OCI-LY1 (cell line): ENCODE data around the gene FBXW8.

Experiments used
- H2AFZ ChIP-seq: fragments of 200-600 bp; sonication (generic), shearing (Covaris generic); 2 replicates; pipeline ENCODE4 v1.6.0; 2014; ENCODE audit warnings: antibody characterized with exemption, mild to moderate bottlenecking, low read length
- H3F3A ChIP-seq: fragments of 200-600 bp; sonication (generic), shearing (Covaris generic); 2 replicates; pipeline ENCODE4 v1.6.0; 2014; ENCODE audit warnings: mild to moderate bottlenecking, antibody characterized with exemption, low read length, moderate library complexity; ENCODE audit not compliant: insufficient read depth
- H3K27ac ChIP-seq: fragments of 200-600 bp; sonication (generic); 2 replicates; pipeline ENCODE4 v1.5.1; 2014; ENCODE audit warnings: low read length, mixed run types, mild to moderate bottlenecking, low read depth; ENCODE audit not compliant: poor library complexity, severe bottlenecking
- H3K27me3 ChIP-seq: fragments of 200-600 bp; sonication (generic); 2 replicates; pipeline ENCODE4 v1.6.0; 2014; ENCODE audit warnings: antibody characterized with exemption, mild to moderate bottlenecking, low read length, moderate library complexity; ENCODE audit not compliant: insufficient read depth
- H3K36me3 ChIP-seq: fragments of 200-600 bp; sonication (generic); 2 replicates; pipeline ENCODE4 v1.6.1; 2014; ENCODE audit warnings: mild to moderate bottlenecking, antibody characterized with exemption, low read length, moderate library complexity, mixed read lengths; ENCODE audit not compliant: insufficient read depth
- H3K4me1 ChIP-seq: fragments of 200-600 bp; sonication (generic); 2 replicates; pipeline ENCODE4 v1.5.1; 2014; ENCODE audit warnings: mild to moderate bottlenecking, low read length, moderate library complexity; ENCODE audit not compliant: insufficient read depth, severe bottlenecking
- H3K4me2 ChIP-seq: fragments of 200-600 bp; sonication (generic), shearing (Covaris generic); 2 replicates; pipeline ENCODE4 v1.6.1; 2014; ENCODE audit warnings: low read length
- H3K4me3 ChIP-seq: fragments of 200-600 bp; sonication (generic); 2 replicates; pipeline ENCODE4 v1.5.1; 2014; ENCODE audit warnings: low read length, low read depth, mild to moderate bottlenecking, mixed read lengths; ENCODE audit not compliant: poor library complexity, severe bottlenecking
- H3K79me2 ChIP-seq: fragments of 200-600 bp; shearing (Covaris generic); 2 replicates; pipeline ENCODE4 v1.6.1; 2016; ENCODE audit warnings: mixed run types, low read length, mixed read lengths; ENCODE audit not compliant: insufficient read depth
- H3K9ac ChIP-seq: fragments of 200-600 bp; sonication (generic), shearing (Covaris generic); 2 replicates; pipeline ENCODE4 v1.6.1; 2014; ENCODE audit warnings: mild to moderate bottlenecking, low read length, mixed read lengths
- H3K9me2 ChIP-seq: fragments of 200-600 bp; sonication (generic), shearing (Covaris generic); 2 replicates; pipeline ENCODE4 v1.6.1; 2014; ENCODE audit warnings: low read depth, mild to moderate bottlenecking, low read length, mixed read lengths
- H3K9me3 ChIP-seq: fragments of 200-600 bp; shearing (Covaris generic); 2 replicates; pipeline ENCODE4 v1.6.1; 2014; ENCODE audit warnings: low read length, mixed read lengths
- H4K20me1 ChIP-seq: fragments of 200-600 bp; sonication (generic), shearing (Covaris generic); 2 replicates; pipeline ENCODE4 v1.6.0; 2016; ENCODE audit warnings: mild to moderate bottlenecking, low read length; ENCODE audit not compliant: insufficient read depth
- EZH2 ChIP-seq: fragments of 200-600 bp; sonication (generic), shearing (Covaris generic); IDR thresholded peaks from 2 replicates; pipeline ENCODE4 v1.8.0; 2017; ENCODE audit warnings: borderline replicate concordance, mixed run types, mild to moderate bottlenecking, antibody characterized with exemption, low read length, moderate library complexity, mixed read lengths
- TF ChIP-seq, protein P1 (sequence below): fragments of 200-600 bp; sonication (generic), shearing (Covaris generic); IDR thresholded peaks from 2 replicates; pipeline ENCODE4 v1.5.1; 2017; ENCODE audit warnings: mild to moderate bottlenecking, antibody characterized with exemption, low read length, moderate library complexity, mixed read lengths

FBXW8 gene

DNA sequence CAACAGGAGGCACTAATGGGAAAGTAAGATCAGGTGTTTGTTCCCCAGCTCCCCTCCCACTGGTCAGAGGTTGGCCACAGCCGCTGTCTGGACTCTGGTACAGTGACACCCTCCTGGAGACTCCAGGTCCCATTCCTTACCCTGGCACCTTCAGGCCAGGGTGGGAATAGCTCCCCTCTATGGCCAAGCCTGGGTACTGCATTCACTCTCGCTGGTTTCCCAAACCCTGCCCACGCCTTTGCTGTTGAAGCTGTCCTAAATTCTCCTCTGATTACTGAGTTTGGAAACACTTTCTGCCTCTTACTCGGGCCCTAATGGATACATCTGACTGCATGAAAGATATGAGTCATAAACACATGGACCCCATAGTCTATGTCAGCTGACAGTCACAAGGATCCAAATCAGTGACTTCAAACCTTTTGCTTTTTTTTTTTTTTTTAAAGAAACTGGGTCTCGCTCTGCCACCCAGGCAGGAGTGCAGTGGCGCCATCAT is 47.4 kb upstream of the FBXW8 start:
- Histone ChIP-seq H3K4me2 (no peak overlapping the region), H3K36me3 (peaks cover 62% of the 10 kb centered on the region), H3K4me1 (peaks cover 56% of the 10 kb centered on the region), H3K4me3 (no peak overlapping the region), H4K20me1 (no peaks in the 10 kb centered on the region), H3K9me2 (no peaks in the 10 kb centered on the region), H3K79me2 (no peaks in the 10 kb centered on the region), H3K9ac (no peak overlapping the region), H2AFZ (no peak overlapping the region), H3F3A (no peaks in the 10 kb centered on the region), H3K27me3 (no peaks in the 10 kb centered on the region), H3K27ac (peak overlapping the region; percentile 13), H3K9me3 (no peaks in the 10 kb centered on the region)
- no peak for TF ChIP-seq EZH2
- TF ChIP-seq, protein P1, sequence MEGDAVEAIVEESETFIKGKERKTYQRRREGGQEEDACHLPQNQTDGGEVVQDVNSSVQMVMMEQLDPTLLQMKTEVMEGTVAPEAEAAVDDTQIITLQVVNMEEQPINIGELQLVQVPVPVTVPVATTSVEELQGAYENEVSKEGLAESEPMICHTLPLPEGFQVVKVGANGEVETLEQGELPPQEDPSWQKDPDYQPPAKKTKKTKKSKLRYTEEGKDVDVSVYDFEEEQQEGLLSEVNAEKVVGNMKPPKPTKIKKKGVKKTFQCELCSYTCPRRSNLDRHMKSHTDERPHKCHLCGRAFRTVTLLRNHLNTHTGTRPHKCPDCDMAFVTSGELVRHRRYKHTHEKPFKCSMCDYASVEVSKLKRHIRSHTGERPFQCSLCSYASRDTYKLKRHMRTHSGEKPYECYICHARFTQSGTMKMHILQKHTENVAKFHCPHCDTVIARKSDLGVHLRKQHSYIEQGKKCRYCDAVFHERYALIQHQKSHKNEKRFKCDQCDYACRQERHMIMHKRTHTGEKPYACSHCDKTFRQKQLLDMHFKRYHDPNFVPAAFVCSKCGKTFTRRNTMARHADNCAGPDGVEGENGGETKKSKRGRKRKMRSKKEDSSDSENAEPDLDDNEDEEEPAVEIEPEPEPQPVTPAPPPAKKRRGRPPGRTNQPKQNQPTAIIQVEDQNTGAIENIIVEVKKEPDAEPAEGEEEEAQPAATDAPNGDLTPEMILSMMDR = peak; percentile 98

DNA sequence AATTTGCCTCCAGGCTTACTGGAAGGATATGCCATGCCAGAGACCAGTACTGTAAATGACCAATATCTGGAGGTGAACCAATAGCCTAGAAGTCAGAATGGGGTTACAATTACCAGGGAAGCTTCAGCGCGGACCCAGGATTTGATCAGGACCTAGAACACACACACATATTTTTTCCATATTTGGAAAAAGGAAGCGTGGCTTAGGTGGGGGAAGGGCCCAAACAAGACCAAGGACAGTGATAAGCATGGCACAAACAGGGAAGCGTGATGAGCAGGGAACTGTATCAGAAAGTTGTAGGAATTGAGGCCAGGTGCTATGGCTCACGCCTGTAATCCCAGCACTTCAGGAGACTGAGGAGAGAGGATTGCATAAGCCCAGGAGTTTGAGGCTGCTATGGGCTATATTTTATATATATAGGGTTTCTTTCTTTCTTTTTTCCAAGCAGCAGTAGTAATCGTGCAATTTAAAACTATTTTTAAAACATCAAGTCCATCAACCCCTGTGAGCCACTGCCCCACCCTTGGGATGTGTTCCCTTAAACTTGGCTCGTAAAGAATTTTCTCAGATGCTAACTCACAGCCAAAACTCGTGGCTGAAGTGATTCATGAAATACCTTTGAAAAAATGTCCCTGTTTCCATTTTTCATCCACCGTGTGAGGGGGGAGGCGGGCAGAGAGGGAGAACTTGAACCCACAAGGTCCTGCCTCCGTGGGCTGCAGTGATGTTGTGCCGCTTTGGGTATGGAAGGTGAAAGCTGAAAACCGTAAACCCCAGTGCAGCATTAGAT is 46.2 kb upstream of the FBXW8 start:
- Histone ChIP-seq H3K9me3 (no peaks in the 10 kb centered on the region), H2AFZ (no peak overlapping the region), H3K9me2 (no peaks in the 10 kb centered on the region), H3K4me2 (no peak overlapping the region), H3K4me3 (no peak overlapping the region), H4K20me1 (no peaks in the 10 kb centered on the region), H3K79me2 (0 out of 2 replicates have a peak, but pooled peaks cover 2% of the 10 kb centered on the region), H3F3A (no peaks in the 10 kb centered on the region), H3K9ac (no peak overlapping the region), H3K36me3 (peaks cover 69% of the 10 kb centered on the region), H3K27ac (no peak overlapping the region), H3K4me1 (peaks cover 44% of the 10 kb centered on the region), H3K27me3 (no peaks in the 10 kb centered on the region)
- TF ChIP-seq, protein P1 = no peak
- TF ChIP-seq EZH2 = no peak

DNA sequence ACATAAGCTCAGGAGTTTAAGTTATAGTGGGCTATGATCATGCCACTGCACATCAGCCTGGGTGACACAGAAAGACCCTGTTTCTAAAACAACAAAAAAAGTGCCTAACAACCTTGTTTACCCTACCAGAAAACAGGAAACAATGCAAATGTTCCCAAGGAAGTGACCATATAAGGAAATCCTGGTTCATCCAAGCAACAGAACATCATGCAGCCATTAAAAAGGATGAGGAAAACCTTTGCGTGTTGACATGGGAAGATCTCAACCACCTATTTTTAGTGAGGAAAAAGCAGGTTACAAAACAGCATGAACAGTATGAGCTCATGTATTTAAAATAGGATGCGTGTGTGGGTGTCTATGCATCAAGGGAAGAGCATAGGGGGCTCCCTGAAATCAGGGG is 43.2 kb upstream of the FBXW8 start:
- Histone ChIP-seq H3K4me2 (no peak overlapping the region), H3K79me2 (peaks cover 6% of the 10 kb centered on the region; the same call in 1 of the 2 replicates), H3K9me2 (no peaks in the 10 kb centered on the region)

More for the DNA sequence above, 43.2 kb upstream of the FBXW8 start:
- H3K27ac ChIP-seq = no peak overlapping the region
- H3K27me3 ChIP-seq = no peaks in the 10 kb centered on the region
- no peaks in the 10 kb centered on the region for H3F3A ChIP-seq
- H3K4me3 ChIP-seq = no peak overlapping the region
- H3K4me1 ChIP-seq = peaks cover 14% of the 10 kb centered on the region
- TF ChIP-seq, protein P1 = no peak
- no peak for TF ChIP-seq EZH2
- no peaks in the 10 kb centered on the region for H4K20me1 ChIP-seq
- no peaks in the 10 kb centered on the region for H3K9me3 ChIP-seq
- H3K9ac ChIP-seq = no peak overlapping the region
- H2AFZ ChIP-seq = no peak overlapping the region
- peaks cover 73% of the 10 kb centered on the region for H3K36me3 ChIP-seq
